T-helper 2 cell (primary cell): Measurements from ENCODE around the gene PIK3C3.

Experiments
- DNase-seq, 5 experiments: peaks; one replicate each; pipeline versions ENCODE4 v3.0.0 to v3.0.0-alpha.2; 2012 to 2022
- total RNA-seq, 2 donors: gene quantifications; one replicate each; lab custom pipeline; 2026; lab: John Stamatoyannopoulos, UW

Gene PIK3C3
- total RNA-seq, result 38.3 to 67.8 reads per million in 2 donors

- DNase-seq, result peak; percentile 94 to 99 (median 96)
Measured at GRCh38 chr18:41954827-41955613, at the start of gene PIK3C3. Gene PIK3C3 (plus strand): TSS chr18:41955234. CDS start chr18:41955292, 58 bp downstream.

DNA sequence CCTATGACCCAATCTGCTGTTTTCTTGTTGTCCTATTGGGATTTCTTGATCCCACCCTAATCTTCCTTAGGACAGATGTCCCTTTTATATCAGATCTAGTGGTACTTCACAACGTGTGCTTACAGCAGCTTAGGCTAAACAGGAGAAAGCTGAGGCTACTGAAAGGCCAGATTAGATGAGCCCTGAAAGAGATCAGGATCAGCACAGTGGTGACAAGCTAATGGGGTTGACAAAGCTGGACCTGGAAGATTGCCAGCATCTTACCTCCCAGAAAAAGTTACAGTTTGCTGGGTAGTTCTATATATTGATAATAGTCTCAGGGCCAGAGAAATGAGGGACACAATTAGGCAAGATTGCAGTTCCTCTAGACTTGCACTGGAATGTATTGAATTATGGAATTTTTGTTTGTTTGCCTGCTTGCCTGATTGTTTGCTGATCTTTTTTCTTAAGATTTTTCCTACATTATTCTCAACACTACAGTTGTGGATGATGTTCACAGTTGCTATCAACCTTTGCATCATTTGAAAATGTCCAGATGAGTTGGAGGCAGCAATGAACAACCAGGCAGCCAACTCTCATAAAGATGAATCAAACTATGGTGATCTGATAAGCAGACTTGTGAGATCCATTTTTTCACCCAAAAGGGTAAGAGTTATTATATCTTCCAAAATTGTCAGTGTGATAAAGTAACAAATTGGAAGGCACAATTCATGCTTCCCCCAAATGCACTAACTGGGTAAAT is 49.1 kb upstream of the PIK3C3 start:
- no peak for DNase-seq

GRCh38 chr18:41906528-41907146 is 48.4 kb upstream of the PIK3C3 start:
- peak in 3 of 5 experiments; percentile 6 to 93 (median 52) for DNase-seq

DNA sequence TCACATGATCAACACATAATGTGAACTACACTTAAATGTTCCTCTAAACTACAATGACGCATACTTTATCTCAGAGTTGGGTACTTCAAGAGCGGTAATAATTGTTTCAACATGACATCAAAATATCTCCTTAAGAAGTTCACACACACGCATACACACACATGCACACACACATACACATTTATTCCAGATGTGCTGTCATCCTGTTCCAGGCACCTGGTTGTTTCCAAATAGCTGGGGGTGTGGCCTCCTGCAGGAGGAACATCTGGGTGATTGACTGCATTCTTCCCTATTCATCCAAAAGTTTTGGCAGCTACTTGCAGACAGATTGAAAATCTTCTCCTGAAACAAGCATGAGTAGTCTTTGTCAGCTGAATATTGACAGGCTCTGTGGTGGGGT is 37.9 kb upstream of the PIK3C3 start:
- DNase-seq, result no peak

- DNase-seq, result no peak
Measured at GRCh38 chr18:41921770-41922169, 33.3 kb upstream of the PIK3C3 start.

GRCh38 chr18:41922176-41922575 is 32.9 kb upstream of the PIK3C3 start:
- DNase-seq, result no peak

DNA sequence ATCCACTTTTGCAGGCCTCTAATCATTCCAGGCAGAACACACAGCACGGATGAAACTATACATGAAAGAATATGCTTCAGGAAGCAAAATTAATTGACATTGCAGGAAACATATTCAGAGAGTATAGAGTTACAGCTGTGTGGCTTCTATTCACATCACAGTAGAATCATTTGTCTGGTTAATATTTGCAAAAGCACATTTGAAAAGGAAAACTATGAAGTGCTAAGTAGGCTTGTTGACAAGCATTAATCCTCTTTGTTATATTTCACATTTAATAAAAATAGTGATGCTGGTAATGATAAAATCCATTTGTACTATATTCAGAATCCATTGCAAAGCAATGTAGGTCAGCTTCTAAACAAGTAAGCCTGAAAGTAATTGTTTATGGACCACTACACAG is 32.2 kb upstream of the PIK3C3 start:
- DNase-seq, result no peak

- DNase-seq, result no peak
Measured at GRCh38 chr18:41923446-41923845, 31.6 kb upstream of the PIK3C3 start.

- no peak for DNase-seq
Measured at GRCh38 chr18:41928581-41928980, 26.5 kb upstream of the PIK3C3 start.

DNA sequence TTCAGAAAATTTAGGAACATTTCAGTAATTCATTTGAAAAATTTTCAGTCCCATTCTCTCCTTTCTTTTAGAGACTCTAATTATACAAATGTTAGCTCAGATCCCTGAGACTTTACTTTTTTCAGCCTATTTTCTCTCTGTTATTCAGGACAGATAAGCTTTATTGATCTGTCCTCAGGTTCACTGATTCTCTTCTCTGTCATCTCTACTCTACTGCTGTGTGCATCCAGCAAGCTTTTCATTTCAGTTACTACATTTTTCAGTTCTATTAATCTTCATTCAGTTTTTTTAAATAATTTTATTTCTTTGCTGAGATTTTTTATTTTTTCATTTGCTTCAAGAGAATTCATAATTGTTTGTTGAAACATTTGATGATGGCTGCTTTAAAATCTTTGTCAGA is 22.1 kb upstream of the PIK3C3 start:
- DNase-seq, result no peak

- DNase-seq, result no peak
Measured at GRCh38 chr18:41933778-41934177, 21.3 kb upstream of the PIK3C3 start.

- no peak for DNase-seq
Measured at GRCh38 chr18:41936471-41937134, 18.4 kb upstream of the PIK3C3 start.

DNA sequence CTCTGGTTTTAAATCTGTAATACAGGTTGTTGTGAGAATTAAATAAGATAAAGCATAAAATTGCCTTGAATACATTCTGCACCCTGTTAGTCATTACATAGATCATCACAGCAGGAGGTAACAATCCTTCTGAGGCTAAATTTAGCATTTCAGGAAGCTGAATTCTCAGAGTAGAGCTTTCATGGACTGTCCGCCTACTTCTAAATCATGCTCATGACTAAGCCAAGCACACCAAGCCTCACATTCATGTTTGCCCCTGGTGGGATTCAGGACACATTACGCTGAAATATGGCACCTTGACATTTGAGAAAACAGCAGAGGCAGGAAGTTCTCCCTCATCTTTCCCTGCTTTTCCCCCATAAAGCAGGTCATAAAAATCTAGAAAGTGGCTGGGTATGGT is 16.6 kb upstream of the PIK3C3 start:
- no peak for DNase-seq

DNA sequence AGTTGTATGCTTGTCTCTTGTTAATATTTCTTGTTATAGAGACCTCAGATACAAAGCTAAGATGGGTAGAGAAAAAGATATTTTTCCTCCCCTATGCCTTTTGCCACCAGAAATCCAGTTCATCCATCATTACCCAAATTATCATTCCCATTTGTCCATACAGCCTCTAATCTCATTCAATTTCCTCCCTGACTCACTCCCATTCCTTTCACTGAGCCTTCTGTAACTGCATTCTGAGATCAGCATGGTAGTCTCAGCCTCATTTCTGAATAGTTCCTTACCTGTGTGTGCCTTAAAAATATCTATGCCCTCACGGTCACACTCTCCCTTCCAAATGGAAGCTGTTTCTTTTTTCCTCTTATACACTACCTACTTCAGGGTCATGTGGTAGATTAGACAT is 15.7 kb upstream of the PIK3C3 start:
- no peak for DNase-seq

DNA sequence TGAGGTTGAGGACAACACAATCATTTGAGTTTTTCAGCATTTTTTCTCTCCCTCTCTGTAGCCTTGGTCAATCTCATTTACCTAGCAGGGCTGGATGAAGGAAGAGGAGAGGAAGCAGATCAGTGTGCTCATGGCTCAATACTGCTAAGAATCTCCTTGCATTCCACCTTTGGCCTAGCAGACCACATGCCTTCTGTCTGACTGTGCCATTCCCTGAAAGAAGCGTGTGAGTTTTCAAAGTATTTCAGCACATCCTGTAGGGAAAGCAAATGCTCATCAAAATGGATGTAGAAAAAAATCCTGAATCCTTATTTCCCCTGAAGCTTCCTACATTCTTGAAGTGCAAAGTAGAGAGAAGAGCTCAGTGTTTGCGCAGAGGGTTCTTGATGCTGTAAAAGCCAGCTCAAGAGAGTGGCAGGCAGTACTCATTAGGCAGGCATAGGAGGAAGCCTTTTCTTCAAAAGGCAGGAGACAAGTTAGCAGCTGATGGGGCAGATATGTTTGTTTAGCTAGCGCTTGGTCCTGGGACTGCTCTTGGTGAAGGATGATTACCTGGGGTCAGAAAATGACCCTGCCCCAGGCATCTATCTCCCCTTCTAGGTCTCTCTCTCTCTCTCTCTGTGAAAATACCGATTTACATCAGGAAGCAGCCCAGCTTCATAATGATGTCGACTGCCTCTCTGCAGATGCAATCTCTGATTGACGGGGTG is 14.4 kb upstream of the PIK3C3 start:
- no peak for DNase-seq

GRCh38 chr18:41942254-41942653 is 12.8 kb upstream of the PIK3C3 start:
- DNase-seq, result no peak

- DNase-seq, result peak in 1 of 5 experiments; percentile 19
Measured at GRCh38 chr18:41948544-41949110, 6.4 kb upstream of the PIK3C3 start.

GRCh38 chr18:41949206-41949920 is 5.7 kb upstream of the PIK3C3 start:
- no peak for DNase-seq

DNA sequence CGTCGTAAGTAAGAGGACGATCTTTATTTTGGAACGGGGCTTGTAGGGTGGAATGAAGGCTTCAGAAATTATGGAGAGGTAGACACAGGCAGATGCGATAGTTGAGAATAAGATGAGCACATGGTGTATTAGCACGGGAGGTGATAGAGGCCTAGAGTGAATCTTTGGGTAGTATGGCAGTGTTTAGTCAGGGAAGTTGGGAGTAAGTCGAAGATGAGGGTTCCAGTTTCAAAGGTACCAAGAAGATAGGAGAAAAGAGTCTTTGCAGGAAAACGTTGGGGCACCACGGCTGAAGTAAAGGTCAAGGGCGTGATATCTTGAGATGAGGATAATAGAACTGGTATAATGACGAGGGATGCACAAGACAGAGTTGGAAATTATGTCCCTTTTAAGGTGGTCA is 654 bp downstream of the PIK3C3 start:
- DNase-seq, result no peak

GRCh38 chr18:41959045-41959444 is 4.0 kb downstream of the PIK3C3 start:
- no peak for DNase-seq

DNA sequence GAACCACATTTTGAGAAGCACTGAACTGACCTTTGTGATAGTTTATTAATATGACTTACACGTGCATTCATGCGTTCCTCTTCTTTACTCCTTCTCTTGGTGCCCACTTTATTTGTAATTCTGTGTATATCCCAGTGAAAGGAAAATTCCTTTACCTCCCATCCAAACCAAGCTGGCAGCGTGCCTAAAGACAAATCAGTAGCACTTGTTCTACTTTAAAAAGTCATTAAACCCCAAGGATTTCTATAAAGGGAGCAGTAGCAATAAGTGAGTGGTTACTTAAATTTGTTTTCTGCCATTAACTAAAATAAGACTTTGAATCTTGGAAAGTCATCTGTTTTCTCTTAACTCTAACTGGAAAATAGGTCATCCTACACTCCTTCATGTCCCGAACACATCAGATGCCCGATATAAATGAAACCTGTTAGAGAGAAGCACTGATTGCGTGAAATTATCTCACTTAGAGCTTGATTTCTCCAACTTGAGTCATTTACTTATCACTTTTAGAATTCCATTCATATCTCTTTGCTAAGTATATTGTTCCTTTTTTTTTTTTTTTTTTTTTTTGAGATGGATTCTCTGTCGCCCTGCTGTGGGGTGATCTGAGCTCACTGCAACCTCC is 10.7 kb downstream of the PIK3C3 start:
- DNase-seq, result no peak
